PC-9 (cell line): ENCODE measurements around the gene CNPY3.

Experiments
- CTCF ChIP-seq: fragments of 200-600 bp; sonication (generic); conservative IDR thresholded peaks from 2 replicates; pipeline ENCODE4 v1.6.1; 2017; ENCODE audit warnings: mixed run types, antibody characterized with exemption, mild to moderate bottlenecking, moderate library complexity
- EZH2 ChIP-seq: fragments of 200-600 bp; sonication (generic); IDR thresholded peaks from 2 replicates; pipeline ENCODE4 v1.8.0; 2017; ENCODE audit warnings: antibody characterized with exemption, low read depth

- TF ChIP-seq CTCF (no peak), EZH2 (no peak)
Observed at GRCh38 chr6:42899871-42900270, 29.4 kb upstream of the CNPY3 start.
